Type B pancreatic cell (in vitro differentiated cells): Measurements from ENCODE around the gene OCLN. TPM values are rescaled to one million over a fixed set of nuclear protein-coding genes. Genes with fewer than 3 reads are reported as not detected.
"Not testable (repeated sequence)": the region's sequence is repeated elsewhere in the genome, so short reads cannot be mapped to it uniquely, and the experiment has no call there.

Experiments
- DNase-seq: peaks from one replicate; pipeline ENCODE4 v3.0.0; 2021; ENCODE audit warnings: mixed read lengths; ENCODE audit not compliant: unreplicated experiment; ENCODE audit errors: extremely low spot score
- H3K27ac Mint-ChIP-seq: 2 replicates; pipeline ENCODE4 v1.8.0; 2021; ENCODE audit warnings: mild to moderate bottlenecking, mixed read lengths
- H3K27me3 Mint-ChIP-seq: 2 replicates; pipeline ENCODE4 v1.8.0; 2021; ENCODE audit warnings: mixed read lengths
- H3K36me3 Mint-ChIP-seq: 2 replicates; pipeline ENCODE4 v1.8.0; 2021; ENCODE audit warnings: mixed read lengths
- H3K4me1 Mint-ChIP-seq: one replicate; pipeline ENCODE4 v1.8.0; 2021; ENCODE audit warnings: mixed read lengths; ENCODE audit not compliant: unreplicated experiment
- H3K4me3 Mint-ChIP-seq: 2 replicates; pipeline ENCODE4 v1.8.0; 2021; ENCODE audit warnings: mild to moderate bottlenecking, mixed read lengths
- H3K9me3 Mint-ChIP-seq: 2 replicates; pipeline ENCODE4 v1.8.0; 2021; ENCODE audit warnings: mixed read lengths
- total RNA-seq: library from RNA; stranded (reverse); gene quantifications from 2 replicates; pipeline ENCODE4 v1.2.1, GENCODE V29; 2021; ENCODE audit warnings: low replicate concordance
- TF ChIP-seq, protein P1 (sequence below): fragments of 200-600 bp; sonication (generic); conservative IDR thresholded peaks from 2 replicates; pipeline ENCODE4 v1.5.0; 2021; ENCODE audit warnings: antibody characterized with exemption, mild to moderate bottlenecking

OCLN gene
- total RNA-seq, 1 donor from 2014 or later: 57.5 TPM

DNA sequence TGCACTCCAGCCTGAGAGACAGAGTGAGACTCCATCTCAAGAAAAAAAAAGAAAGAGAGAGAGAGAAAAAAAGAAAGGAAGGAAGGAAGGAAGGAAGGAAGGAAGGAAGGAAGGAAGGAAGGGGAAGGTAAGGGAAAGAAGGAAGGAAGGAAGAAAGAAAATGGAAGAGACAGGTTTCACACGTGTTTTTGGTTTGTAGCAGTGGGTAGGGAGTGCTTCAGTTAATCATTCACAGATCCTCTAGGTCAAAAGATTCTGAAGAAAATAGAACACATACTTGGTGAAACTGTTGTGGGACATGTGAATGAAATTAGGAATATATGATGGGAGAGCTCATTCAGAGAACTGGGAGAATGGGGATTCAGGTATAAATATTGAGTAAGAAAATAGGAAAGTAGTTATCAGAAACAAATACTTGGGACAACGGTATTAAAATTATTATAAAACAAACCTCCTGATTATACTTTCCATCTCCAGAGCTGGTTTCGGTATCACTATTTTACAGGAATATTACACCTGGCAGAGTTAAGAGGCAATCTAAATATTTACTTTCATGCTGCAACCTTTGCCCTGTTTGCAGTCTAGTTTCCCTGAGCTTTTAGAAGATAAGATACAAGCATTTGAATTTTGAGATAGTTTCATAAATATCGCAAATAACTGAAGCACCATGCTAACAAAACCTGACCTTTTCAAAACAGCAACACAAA, 40.5 kb upstream of the OCLN start:
- H3K27ac Mint-ChIP-seq: peak overlapping the region; percentile 73
- no peaks in the 10 kb centered on the region for H3K27me3 Mint-ChIP-seq
- H3K36me3 Mint-ChIP-seq: no peaks in the 10 kb centered on the region
- no peaks in the 10 kb centered on the region for H3K4me1 Mint-ChIP-seq
- TF ChIP-seq, protein P1, sequence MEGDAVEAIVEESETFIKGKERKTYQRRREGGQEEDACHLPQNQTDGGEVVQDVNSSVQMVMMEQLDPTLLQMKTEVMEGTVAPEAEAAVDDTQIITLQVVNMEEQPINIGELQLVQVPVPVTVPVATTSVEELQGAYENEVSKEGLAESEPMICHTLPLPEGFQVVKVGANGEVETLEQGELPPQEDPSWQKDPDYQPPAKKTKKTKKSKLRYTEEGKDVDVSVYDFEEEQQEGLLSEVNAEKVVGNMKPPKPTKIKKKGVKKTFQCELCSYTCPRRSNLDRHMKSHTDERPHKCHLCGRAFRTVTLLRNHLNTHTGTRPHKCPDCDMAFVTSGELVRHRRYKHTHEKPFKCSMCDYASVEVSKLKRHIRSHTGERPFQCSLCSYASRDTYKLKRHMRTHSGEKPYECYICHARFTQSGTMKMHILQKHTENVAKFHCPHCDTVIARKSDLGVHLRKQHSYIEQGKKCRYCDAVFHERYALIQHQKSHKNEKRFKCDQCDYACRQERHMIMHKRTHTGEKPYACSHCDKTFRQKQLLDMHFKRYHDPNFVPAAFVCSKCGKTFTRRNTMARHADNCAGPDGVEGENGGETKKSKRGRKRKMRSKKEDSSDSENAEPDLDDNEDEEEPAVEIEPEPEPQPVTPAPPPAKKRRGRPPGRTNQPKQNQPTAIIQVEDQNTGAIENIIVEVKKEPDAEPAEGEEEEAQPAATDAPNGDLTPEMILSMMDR: no peak
- H3K9me3 Mint-ChIP-seq: no peaks in the 10 kb centered on the region
- H3K4me3 Mint-ChIP-seq: peak overlapping the region; percentile 34
- DNase-seq: no peak

DNA sequence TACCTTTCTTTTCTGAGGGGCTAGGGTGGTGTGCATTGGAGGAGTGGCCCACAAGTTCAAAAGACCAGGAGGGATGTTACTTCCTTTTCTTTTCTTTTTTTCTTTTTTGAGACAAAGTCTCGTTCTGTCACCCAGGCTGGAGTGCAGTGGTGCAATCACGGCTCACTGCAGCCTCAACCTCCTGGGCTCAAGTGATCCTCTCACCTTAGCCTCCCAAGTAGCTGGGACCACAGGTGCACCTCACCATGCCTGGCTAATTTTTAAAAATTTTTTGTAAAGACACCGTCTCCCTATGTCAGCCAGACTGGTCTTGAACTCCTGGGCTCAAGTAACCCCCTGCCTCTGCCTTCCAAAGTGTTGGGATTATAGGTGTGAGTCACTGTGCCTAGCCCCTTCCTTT, 39.1 kb upstream of the OCLN start:
- H3K4me3 Mint-ChIP-seq, DNase-seq, H3K27ac Mint-ChIP-seq, H3K27me3 Mint-ChIP-seq, H3K9me3 Mint-ChIP-seq, H3K4me1 Mint-ChIP-seq, H3K36me3 Mint-ChIP-seq: not testable (repeated sequence)

DNA sequence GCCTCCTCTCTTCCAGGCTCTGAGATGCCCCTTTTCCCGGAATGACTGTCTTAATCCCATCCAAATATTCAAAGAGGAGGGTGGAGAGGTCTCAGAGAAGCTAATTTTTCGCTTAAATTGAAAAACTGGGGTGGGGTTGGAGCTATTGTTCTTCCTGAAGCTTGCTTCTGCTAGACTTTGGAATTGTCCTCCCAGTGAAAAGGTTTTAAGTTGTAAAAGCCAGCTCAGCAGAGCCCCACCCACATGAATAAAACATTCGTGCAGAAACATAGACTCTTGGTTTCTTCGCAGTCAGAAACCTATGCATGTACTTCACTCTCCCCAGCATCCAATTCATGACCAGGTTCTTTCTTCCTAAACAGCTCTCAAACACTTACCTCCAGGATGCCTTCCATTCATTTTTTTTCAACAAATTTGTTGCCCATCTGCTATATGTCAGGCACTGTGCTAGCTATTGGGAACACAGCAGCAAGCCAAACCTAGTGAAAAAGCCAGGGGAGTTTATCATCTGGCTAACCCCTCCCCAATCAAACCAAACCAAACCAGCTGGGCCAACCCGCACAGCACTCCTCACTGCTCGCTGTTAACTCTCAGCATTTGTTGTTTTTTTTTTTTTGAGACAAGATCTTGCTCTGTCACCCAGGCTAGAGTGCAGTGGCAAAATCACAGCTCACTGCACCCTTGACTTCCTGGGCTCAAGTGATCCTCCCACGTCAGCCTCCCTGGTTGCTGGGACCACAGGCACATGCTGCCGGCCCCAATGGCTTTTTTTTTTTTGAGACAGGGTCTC, 37.9 kb upstream of the OCLN start:
- no peak for DNase-seq
- TF ChIP-seq, protein P1: no peak
- no peaks in the 10 kb centered on the region for H3K27me3 Mint-ChIP-seq
- peak overlapping the region; percentile 55 for H3K27ac Mint-ChIP-seq
- no peaks in the 10 kb centered on the region for H3K36me3 Mint-ChIP-seq
- H3K4me3 Mint-ChIP-seq: peak overlapping the region; percentile 35
- no peaks in the 10 kb centered on the region for H3K4me1 Mint-ChIP-seq
- no peaks in the 10 kb centered on the region for H3K9me3 Mint-ChIP-seq

DNA sequence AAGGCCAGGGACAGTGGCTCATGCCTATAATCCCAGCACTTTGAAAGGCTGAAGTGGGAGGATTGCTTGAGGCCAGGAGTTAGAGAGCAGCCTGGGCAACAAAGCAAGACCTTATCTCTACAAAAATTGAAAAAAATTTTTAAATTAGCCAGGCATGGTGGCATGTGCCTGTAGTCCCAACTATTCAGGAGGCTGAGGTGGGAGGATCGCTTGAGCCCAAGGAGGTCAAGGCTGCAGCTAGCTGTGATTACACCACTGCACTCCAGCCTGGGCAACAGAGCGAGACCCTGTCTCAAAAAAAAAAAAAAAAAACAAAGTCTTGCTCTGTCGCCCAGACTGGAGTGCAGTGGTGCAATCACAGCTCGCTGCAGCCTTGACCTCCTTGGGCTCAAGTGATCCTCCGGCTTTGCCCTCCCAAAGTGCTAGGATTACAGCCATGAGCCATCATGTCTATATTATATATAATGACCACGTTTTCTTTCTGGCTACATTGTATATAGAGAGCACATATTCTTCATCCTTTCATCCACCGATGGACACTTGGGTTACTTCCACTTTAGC, 37.1 kb upstream of the OCLN start:
- DNase-seq, H3K27ac Mint-ChIP-seq, H3K9me3 Mint-ChIP-seq, H3K27me3 Mint-ChIP-seq, H3K36me3 Mint-ChIP-seq, H3K4me1 Mint-ChIP-seq, H3K4me3 Mint-ChIP-seq: not testable (repeated sequence)

DNA sequence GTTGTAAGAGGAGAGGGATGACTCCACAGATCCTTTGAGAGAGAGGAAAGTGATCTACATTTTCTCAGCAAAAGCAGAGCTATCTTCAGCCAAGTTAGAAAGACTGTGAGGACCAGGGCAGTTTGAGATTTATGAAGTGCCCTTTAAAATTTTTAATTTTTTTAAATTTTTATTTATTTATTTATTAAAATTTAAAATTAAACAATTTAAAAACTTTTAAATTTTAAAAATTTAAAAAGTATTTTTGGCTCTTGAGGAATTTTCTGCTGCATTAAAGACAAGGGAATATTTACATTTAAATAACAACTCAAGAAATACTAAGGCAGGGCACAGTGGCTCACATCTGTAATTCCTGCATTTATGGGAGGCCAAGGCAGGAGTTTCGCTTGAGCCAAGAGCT, 30.4 kb upstream of the OCLN start:
- Mint-ChIP-seq H3K36me3 (no peaks in the 10 kb centered on the region), H3K4me1 (no peaks in the 10 kb centered on the region), H3K9me3 (no peaks in the 10 kb centered on the region), H3K4me3 (no peak overlapping the region), H3K27ac (no peak overlapping the region), H3K27me3 (no peaks in the 10 kb centered on the region)
- DNase-seq: no peak
- TF ChIP-seq, protein P1: no peak

DNA sequence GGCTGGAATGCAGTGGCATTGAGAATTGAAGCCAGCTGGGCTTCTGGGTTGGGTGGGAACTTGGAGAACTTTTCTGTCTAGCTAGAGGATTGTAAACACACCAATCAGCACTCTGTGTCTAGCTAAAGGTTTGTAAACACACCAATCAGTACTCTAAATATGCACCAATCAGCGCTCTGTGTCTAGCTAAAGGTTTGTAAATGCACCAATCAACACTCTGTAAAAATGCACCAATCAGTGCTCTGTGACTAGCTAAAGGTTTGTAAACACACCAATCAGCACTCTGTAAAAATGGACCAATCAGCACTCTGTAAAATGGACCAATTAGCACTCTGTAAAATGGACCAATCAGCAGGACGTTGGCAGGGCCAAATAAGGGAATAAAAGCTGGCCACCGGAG, 26.2 kb upstream of the OCLN start:
- not testable (repeated sequence) for H3K27me3 Mint-ChIP-seq, H3K36me3 Mint-ChIP-seq, H3K27ac Mint-ChIP-seq, H3K4me3 Mint-ChIP-seq, H3K4me1 Mint-ChIP-seq, H3K9me3 Mint-ChIP-seq, DNase-seq
